Suprapubic skin (tissue), 3 donors: Measurements from ENCODE around the gene EFHD2.

Experiments
- EP300 ChIP-seq: sonication (generic); formaldehyde crosslinking; IDR thresholded peaks from one replicate; pipeline ENCODE4 v1.6.1; 2017; ENCODE audit warnings: antibody characterized with exemption
- POLR2A ChIP-seq, 2 donors: fragments of 450-650 bp; IDR thresholded peaks; one replicate each; pipeline ENCODE4 v1.6.1; 2017; ENCODE audit warnings: antibody characterized with exemption in 2 of 2, mild to moderate bottlenecking in 2 of 2, moderate library complexity in 2 of 2
- TF ChIP-seq, protein P1 (sequence below), 2 donors: fragments of 200-600 bp in 1 of 2; fragments of 450-650 bp in 1 of 2; sonication (generic) in 1 of 2; IDR thresholded peaks; one replicate each; pipeline ENCODE4 v1.5.1; 2016 to 2019; ENCODE audit warnings: antibody characterized with exemption in 2 of 2, mild to moderate bottlenecking in 1 of 2, moderate library complexity in 1 of 2

DNA sequence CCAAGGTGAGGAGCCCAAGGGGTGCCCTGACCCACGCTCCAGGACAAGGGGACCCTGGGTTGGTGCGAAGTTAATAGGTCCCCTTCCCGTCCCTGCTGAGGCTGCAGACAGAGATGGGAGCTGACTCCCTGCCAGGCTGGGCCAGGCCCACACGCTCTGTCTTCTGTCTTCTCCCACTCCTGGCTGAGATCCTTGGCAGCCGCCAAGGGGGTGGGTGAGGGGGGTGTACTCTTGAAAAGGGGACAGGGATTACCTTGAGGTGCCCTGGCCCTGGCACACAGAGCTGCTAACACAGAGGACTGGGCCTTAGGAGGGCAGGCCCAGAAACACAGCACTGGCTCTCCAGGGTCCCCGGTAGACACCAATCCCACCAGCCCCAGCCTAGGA is 17.6 kb downstream of the EFHD2 start:
- TF ChIP-seq, protein P1, sequence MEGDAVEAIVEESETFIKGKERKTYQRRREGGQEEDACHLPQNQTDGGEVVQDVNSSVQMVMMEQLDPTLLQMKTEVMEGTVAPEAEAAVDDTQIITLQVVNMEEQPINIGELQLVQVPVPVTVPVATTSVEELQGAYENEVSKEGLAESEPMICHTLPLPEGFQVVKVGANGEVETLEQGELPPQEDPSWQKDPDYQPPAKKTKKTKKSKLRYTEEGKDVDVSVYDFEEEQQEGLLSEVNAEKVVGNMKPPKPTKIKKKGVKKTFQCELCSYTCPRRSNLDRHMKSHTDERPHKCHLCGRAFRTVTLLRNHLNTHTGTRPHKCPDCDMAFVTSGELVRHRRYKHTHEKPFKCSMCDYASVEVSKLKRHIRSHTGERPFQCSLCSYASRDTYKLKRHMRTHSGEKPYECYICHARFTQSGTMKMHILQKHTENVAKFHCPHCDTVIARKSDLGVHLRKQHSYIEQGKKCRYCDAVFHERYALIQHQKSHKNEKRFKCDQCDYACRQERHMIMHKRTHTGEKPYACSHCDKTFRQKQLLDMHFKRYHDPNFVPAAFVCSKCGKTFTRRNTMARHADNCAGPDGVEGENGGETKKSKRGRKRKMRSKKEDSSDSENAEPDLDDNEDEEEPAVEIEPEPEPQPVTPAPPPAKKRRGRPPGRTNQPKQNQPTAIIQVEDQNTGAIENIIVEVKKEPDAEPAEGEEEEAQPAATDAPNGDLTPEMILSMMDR (IDR thresholded peaks at IDR 0.05): no peak
- TF ChIP-seq EP300: no peak
- no peak for TF ChIP-seq POLR2A (IDR thresholded peaks at IDR 0.05)
